Measurements from ENCODE around the gene UIMC1.

Gene UIMC1

GRCh38 chr5:176912115-176912514, 94.5 kb downstream of the UIMC1 start:
- H3K27me3 Mint-ChIP-seq: no peaks in the 10 kb centered on the region
- H3K36me3 Mint-ChIP-seq: peaks cover 3% of the 10 kb centered on the region
- peaks cover 24% of the 10 kb centered on the region for H3K4me1 Mint-ChIP-seq (ENCODE audit: low read depth)
- no peak overlapping the region for H3K4me3 Mint-ChIP-seq
- no peak overlapping the region for H3K27ac Mint-ChIP-seq
- no peaks in the 10 kb centered on the region for H3K9me3 Mint-ChIP-seq (ENCODE audit: low read depth)

- H3K27me3 Mint-ChIP-seq: no peaks in the 10 kb centered on the region
- peak overlapping the region; percentile 50 for H3K27ac Mint-ChIP-seq
- H3K4me3 Mint-ChIP-seq: no peak overlapping the region
- peaks cover 6% of the 10 kb centered on the region for H3K36me3 Mint-ChIP-seq
- H3K9me3 Mint-ChIP-seq (ENCODE audit: low read depth): no peaks in the 10 kb centered on the region
- H3K4me1 Mint-ChIP-seq (ENCODE audit: low read depth): peaks cover 19% of the 10 kb centered on the region
Measured at GRCh38 chr5:176908675-176909368, 97.8 kb downstream of the UIMC1 start.

- H3K9me3 Mint-ChIP-seq (ENCODE audit: low read depth): no peaks in the 10 kb centered on the region
- no peak overlapping the region for H3K27ac Mint-ChIP-seq
- H3K27me3 Mint-ChIP-seq: no peaks in the 10 kb centered on the region
- H3K4me1 Mint-ChIP-seq (ENCODE audit: low read depth): peaks cover 28% of the 10 kb centered on the region
- H3K36me3 Mint-ChIP-seq: peaks cover 11% of the 10 kb centered on the region
- H3K4me3 Mint-ChIP-seq: no peak overlapping the region
Measured at GRCh38 chr5:176906796-176907195, 99.8 kb downstream of the UIMC1 start.

- peak overlapping the region; percentile 30 for H3K27ac Mint-ChIP-seq
- no peaks in the 10 kb centered on the region for H3K9me3 Mint-ChIP-seq (ENCODE audit: low read depth)
- H3K4me3 Mint-ChIP-seq: no peak overlapping the region
- H3K27me3 Mint-ChIP-seq: no peaks in the 10 kb centered on the region
- peaks cover 29% of the 10 kb centered on the region for H3K4me1 Mint-ChIP-seq (ENCODE audit: low read depth)
- peaks cover 13% of the 10 kb centered on the region for H3K36me3 Mint-ChIP-seq
Measured at GRCh38 chr5:176906126-176906525, 100.5 kb downstream of the UIMC1 start.

- no peaks in the 10 kb centered on the region for H3K27me3 Mint-ChIP-seq
- H3K4me1 Mint-ChIP-seq (ENCODE audit: low read depth): peaks cover 27% of the 10 kb centered on the region
- H3K9me3 Mint-ChIP-seq (ENCODE audit: low read depth): no peaks in the 10 kb centered on the region
- peaks cover 13% of the 10 kb centered on the region for H3K36me3 Mint-ChIP-seq
- H3K4me3 Mint-ChIP-seq: no peak overlapping the region
- peak overlapping the region; percentile 43 for H3K27ac Mint-ChIP-seq
Measured at GRCh38 chr5:176904276-176904675, 102.3 kb downstream of the UIMC1 start.

- no peak overlapping the region for H3K4me3 Mint-ChIP-seq
- H3K9me3 Mint-ChIP-seq (ENCODE audit: low read depth): no peaks in the 10 kb centered on the region
- peaks cover 13% of the 10 kb centered on the region for H3K36me3 Mint-ChIP-seq
- H3K27ac Mint-ChIP-seq: peak overlapping the region; percentile 90
- H3K4me1 Mint-ChIP-seq (ENCODE audit: low read depth): peaks cover 32% of the 10 kb centered on the region
- no peaks in the 10 kb centered on the region for H3K27me3 Mint-ChIP-seq
Measured at GRCh38 chr5:176902911-176903664, 103.5 kb downstream of the UIMC1 start.

- H3K27ac Mint-ChIP-seq: peak overlapping the region; percentile 90
- H3K9me3 Mint-ChIP-seq (ENCODE audit: low read depth): no peaks in the 10 kb centered on the region
- H3K4me1 Mint-ChIP-seq (ENCODE audit: low read depth): peaks cover 32% of the 10 kb centered on the region
- H3K27me3 Mint-ChIP-seq: peaks cover 4% of the 10 kb centered on the region
- peaks cover 13% of the 10 kb centered on the region for H3K36me3 Mint-ChIP-seq
- no peak overlapping the region for H3K4me3 Mint-ChIP-seq
Measured at GRCh38 chr5:176902102-176902814, 104.3 kb downstream of the UIMC1 start.

- Mint-ChIP-seq H3K27ac (peak overlapping the region; percentile 90), H3K4me3 (peak overlapping the region; percentile 24), H3K9me3 (ENCODE audit: low read depth) (no peaks in the 10 kb centered on the region)
Measured at GRCh38 chr5:176901260-176902101, 105.1 kb downstream of the UIMC1 start.

GRCh38 chr5:176900780-176901204, 105.8 kb downstream of the UIMC1 start:
- Mint-ChIP-seq H3K27me3 (peaks cover 4% of the 10 kb centered on the region), H3K27ac (peak overlapping the region; percentile 34), H3K36me3 (peaks cover 13% of the 10 kb centered on the region)

More at GRCh38 chr5:176901260-176902101, 105.1 kb downstream of the UIMC1 start:
- Mint-ChIP-seq H3K27me3 (peaks cover 4% of the 10 kb centered on the region), H3K36me3 (peaks cover 13% of the 10 kb centered on the region), H3K4me1 (ENCODE audit: low read depth) (peaks cover 32% of the 10 kb centered on the region)

GRCh38 chr5:176899946-176900779, 106.4 kb downstream of the UIMC1 start:
- Mint-ChIP-seq H3K4me1 (ENCODE audit: low read depth) (peaks cover 34% of the 10 kb centered on the region), H3K9me3 (ENCODE audit: low read depth) (no peaks in the 10 kb centered on the region), H3K27me3 (peaks cover 4% of the 10 kb centered on the region), H3K36me3 (peaks cover 10% of the 10 kb centered on the region), H3K4me3 (no peak overlapping the region), H3K27ac (peak overlapping the region; percentile 59)

More at GRCh38 chr5:176900780-176901204, 105.8 kb downstream of the UIMC1 start:
- H3K4me3 Mint-ChIP-seq: no peak overlapping the region
- H3K4me1 Mint-ChIP-seq (ENCODE audit: low read depth): peaks cover 34% of the 10 kb centered on the region
- no peaks in the 10 kb centered on the region for H3K9me3 Mint-ChIP-seq (ENCODE audit: low read depth)

GRCh38 chr5:176899296-176899891, 107.2 kb downstream of the UIMC1 start, which contains the start of gene HK3:
Gene HK3, minus strand, starts transcription at chr5:176899346. Its CDS starts 3,187 bp downstream, at chr5:176896159.
- H3K27me3 Mint-ChIP-seq: peaks cover 4% of the 10 kb centered on the region
- no peaks in the 10 kb centered on the region for H3K9me3 Mint-ChIP-seq (ENCODE audit: low read depth)
- H3K36me3 Mint-ChIP-seq: peaks cover 7% of the 10 kb centered on the region
- H3K27ac Mint-ChIP-seq: peak within 1 kb of the TSS; percentile 59
- H3K4me3 Mint-ChIP-seq: no peak within 1 kb of the TSS
- H3K4me1 Mint-ChIP-seq (ENCODE audit: low read depth): peaks cover 34% of the 10 kb centered on the region

- H3K27me3 Mint-ChIP-seq: peaks cover 4% of the 10 kb centered on the region
- H3K4me3 Mint-ChIP-seq: no peak overlapping the region
- no peaks in the 10 kb centered on the region for H3K9me3 Mint-ChIP-seq (ENCODE audit: low read depth)
- H3K27ac Mint-ChIP-seq: no peak overlapping the region
- H3K4me1 Mint-ChIP-seq (ENCODE audit: low read depth): peaks cover 25% of the 10 kb centered on the region
- H3K36me3 Mint-ChIP-seq: peaks cover 2% of the 10 kb centered on the region
Measured at GRCh38 chr5:176897263-176897662, 109.3 kb downstream of the UIMC1 start.

GRCh38 chr5:176895831-176896230, 110.7 kb downstream of the UIMC1 start:
- peaks cover 9% of the 10 kb centered on the region for H3K27me3 Mint-ChIP-seq
- no peaks in the 10 kb centered on the region for H3K9me3 Mint-ChIP-seq (ENCODE audit: low read depth)
- H3K4me3 Mint-ChIP-seq: no peak overlapping the region
- H3K27ac Mint-ChIP-seq: no peak overlapping the region
- peaks cover 13% of the 10 kb centered on the region for H3K4me1 Mint-ChIP-seq (ENCODE audit: low read depth)
- no peaks in the 10 kb centered on the region for H3K36me3 Mint-ChIP-seq

Data from activated naive CD8-positive, alpha-beta T cell (primary cell).